ENCODE measurements around the gene ERG.

The ERG gene

DNA sequence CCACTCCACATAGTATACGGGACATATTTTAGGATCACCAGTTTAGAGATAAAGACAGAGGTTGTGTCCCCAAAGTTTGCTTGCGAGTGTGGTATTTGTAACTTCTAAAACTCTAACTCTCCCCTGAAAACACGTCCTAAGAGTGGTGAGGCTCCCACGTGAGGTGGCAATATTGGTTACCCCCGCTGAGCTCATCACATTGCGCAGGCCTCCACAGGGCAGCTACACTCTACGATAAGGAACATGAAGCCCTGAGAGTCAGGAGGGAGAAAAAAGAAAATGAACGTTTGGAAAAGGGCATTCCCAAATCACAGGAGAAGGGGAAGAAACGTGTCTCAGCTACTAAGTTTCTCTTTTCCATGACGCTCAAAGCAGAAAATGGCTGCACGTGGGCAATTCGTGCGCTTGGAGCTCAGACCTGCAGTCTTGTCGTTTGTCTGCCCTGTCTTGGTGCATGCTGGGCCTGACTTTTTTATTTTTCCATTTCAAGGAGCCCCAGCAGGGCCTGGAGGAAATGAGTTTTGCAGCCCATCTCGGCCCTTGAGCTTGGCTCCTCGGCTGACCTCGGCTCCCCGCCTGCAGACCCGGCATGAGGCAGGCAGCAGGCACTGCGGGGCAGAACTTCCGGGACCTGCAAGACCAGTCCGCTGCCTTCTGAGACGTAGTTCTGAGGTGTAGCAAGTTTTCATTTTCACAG, 25.7 kb downstream of the ERG start:
- DNase-seq: no peak

DNA sequence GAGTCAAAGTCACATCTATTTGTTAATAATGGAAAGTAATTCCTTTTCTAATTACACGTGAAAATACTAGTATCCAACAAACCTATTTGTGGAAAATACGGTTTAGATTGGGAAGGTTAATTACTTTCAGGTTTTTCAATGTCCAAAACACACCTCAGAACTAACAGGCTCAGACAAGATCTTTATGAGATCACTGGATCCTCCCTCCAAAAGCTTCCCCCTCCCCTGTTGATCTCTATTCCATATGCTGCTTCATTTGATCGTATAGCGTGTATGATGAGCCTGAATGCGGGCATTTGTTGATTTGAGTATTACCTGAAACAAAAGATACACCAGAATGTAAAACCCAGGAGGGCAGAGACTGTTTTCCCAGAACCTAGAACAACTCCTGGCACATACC, 26.5 kb downstream of the ERG start:
- DNase-seq: no peak

DNA sequence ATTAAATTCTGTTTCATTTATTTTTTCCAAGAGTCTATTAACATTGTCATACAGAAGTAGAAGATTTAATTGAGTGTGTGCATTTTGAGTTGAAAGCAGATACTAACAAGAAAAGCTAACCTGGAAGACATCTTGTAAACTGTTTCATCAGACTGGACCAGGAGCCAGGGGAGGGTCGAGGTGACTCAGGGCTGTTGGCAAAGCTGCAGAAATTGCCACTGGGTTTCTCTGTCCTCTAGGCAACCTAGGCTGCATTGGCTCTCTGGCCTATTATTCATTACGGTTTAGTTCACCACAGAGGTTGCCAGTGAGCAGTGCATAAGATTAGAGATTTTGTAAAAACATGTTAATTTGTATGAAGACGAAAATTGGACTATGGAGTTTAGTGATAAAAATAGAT, 27.5 kb downstream of the ERG start:
- no peak for DNase-seq

DNA sequence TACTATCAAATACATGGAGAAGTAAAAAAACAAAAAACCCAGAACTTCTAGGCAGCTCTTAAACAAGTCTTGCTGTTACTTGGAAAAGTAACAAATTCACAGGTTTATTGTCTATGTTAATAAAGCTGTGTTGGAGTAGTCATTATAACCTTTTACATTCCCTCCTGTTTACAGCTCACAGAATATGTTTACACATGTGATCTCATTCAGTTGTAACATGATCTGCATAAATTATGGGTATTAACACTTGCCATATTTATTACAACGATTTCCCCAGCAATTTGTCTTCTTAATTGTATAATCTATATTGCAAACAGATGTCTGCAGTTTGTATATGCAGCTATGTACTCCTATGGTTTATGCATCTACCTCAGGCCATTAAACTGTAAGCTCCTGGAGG, 28.6 kb downstream of the ERG start:
- no peak for DNase-seq

DNA sequence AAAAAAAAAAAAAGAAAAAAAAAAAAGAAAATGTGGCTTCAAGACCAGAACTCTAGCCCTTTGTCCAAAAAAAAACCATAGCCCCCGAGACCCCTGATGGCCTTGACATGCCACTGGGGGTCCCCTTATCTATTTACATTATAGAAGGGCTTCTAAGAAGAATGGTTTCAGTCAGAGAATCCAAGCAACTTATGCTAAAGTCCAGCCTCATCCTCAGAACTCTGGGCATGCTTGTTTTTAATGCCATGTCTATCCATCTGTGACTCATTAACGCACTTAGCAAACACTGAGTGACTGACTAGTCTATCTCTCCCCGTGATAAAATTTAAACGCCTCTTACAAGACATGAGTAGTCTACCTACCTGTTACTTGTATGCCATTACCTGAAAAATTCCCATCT, 29.3 kb downstream of the ERG start:
- no peak for DNase-seq

DNA sequence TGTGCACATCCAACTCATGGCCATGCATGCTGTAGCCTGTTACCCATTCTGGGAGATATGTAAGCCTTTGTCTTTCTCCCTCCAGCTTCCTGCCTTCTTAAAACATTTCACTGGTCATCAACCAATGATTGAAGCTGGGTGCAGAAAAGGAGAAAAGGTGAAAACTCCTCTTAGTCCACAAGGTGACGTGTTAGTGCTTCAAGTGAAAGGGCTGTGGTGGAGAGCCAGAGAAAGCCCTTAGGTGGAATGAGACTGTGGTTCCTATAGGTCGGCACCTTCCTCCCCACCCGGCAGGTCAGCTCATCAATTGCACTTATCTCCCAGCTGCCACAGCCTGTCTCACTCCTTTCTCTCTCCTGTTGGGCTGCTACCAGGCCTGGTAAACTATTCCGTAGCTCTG, 30.4 kb downstream of the ERG start:
- DNase-seq: no peak

DNA sequence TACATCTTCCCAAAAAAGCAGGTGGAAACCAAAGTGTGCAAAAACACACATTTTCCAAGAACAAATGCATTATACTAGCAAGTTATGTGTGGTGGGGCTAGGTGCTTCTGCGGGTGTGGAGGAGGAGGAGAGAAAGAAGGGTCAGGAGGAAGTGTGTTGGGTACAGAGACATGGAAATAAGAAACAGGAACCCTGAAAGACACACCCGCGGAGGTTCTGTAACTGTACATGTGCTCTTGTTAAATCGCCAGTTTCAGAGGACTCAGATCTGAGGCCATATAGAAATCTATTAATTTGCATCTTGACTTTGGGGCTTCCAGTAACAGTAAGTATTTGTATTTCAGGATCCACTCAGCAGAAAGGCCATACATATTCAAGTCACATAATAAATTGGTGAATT, 30.9 kb downstream of the ERG start:
- no peak for DNase-seq

DNA sequence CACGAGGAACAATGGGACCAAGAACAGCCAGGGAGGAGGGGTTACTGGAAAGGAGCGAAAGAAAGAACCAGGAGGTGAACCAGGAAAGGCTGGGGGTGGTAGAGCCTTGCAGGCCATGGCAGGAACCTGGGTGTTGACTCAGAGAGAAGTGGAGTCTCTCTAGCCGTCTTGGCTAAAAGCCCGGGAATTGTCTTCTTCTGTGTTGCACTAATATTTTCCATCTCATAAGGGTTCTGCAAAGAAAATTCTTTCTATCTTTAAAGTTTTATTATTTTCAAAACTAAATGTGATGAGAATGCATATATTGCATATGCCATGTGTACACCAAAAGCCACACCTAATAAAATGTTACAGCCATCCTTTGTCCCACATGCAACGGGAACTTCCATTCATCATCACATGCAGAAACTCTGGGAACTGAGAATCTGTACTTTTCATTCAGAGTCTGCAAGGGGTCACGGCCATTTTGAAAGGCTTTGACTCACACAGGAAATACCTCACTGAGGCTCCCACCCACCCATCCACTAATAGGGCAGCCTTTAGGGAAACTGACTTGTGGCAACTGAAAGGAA, 38.0 kb downstream of the ERG start:
- DNase-seq: no peak

DNA sequence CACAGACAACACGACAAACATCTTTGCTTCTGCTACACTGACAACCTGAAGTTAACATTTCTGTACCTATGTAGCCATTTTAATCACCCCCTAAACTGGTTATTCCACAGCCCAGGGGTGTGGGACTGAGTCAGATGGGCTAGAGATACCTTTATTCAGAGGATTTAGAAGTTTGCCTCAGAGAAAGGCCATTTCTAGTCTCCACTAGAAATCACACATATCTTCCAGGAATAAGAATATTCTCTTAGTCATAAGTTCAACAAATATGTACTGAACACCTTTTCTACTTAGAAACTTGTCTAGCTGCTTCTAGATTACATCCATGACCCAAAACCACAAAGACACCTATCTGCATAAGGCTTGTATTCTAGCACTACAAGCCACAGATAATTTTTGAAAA, 38.8 kb downstream of the ERG start:
- no peak for DNase-seq

DNA sequence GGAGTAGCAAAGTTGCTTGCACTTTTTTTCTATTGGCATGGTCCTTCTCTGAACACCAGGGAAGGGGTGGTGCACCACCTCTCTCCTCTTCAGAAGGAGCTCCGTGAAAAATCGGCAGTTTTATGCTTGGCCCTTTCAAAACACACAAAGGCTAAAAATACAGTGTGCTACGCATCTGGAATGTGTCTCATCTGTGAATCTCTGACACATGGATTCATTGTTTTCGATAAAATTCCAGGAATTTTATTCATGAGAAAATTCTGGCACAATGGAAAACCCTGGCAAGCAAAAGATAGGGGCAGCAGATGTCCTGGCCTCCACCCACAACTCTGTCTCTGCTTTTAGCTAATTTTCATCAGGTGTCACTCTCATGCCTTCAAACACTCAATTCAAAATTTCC, 42.9 kb downstream of the ERG start:
- no peak for DNase-seq

DNA sequence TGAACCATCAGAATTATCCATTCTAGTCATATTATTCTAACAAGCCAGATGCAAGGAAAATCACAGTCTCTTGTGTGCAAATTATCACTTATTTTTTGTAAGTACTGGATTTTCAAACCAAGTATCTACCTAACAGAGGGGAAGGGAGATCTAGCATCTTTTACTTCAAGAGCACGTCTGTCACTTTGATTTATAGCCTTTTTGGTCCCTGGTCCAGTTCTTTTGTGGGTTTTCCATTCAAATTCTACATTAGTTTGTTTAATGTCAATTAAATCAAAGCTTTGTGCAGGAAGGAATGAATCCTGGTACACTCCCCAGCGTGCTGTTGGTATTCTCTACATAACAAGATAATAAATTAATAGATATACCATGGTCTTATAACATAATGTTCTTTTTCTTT, 43.6 kb downstream of the ERG start:
- no peak for DNase-seq

DNA sequence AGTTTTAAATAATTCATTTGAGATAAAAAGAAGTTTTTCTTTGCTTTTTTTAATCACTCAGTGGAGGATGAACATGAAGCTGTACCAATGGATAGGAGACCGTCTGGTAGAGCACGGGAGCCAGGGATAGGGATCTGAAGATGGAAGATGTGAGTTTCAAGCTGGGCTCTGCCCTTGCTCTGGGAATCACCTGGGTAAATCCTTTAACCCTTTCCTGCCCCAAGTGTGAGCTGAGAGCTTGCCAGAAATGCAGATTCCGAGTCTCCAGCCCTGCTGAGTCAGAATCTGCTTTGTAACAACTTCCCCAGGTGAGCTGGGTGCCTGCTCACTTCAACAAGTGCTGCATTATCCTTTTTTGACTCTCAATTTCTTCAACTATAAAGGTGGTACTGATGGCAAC, 44.1 kb downstream of the ERG start:
- DNase-seq: no peak

DNA sequence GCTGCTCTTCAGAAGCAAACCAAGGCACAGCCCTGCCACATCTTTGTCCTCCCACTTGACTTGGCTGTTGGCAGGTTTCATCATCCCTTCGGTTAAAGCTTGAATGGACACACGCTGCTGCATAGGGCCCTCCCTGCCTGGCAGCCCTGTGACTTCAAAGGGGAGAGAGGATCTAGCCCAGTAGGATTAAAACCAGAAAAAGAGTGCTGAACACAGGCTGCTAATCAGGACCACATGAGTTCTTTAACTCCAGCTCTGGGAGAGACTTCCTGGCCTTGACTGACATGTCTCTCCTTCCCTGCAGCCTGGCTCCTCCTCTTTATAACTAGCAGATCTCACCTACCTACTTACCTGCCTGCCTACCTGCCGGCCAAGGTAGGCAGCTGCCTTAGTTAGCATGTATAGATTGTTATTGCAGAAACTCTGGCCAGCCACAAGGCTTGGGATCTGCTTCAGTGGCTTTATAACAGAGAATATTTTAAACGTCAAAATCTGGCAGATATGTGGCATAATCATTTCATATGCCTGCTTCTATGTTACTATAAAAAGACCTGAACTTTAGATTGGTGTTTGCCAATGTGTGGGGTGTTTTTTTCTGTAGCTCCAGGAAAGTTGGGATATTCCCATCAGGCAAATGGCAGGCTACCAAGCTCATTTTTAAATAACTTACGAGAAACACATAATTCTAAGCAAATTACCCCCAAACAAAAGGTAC, 49.4 kb downstream of the ERG start:
- no peak for DNase-seq

DNA sequence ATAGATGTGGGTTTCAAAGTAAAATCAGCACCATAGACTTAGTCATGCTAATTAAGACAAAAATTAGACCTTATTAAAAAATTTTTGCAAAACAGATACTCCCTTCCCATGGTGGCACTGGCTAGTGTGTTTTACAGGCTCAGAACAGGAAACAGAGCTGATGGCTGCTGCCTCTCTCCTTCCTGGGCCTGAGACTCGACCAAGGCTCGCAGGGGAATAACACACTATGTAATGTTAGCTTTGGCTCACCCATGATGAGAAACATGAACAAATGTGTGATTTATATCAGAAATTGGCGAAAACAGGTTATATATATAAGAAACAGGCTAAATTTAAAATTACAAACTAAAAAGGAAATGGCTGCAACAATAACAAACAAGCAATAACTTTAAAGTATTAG, 50.7 kb downstream of the ERG start:
- DNase-seq: no peak

DNA sequence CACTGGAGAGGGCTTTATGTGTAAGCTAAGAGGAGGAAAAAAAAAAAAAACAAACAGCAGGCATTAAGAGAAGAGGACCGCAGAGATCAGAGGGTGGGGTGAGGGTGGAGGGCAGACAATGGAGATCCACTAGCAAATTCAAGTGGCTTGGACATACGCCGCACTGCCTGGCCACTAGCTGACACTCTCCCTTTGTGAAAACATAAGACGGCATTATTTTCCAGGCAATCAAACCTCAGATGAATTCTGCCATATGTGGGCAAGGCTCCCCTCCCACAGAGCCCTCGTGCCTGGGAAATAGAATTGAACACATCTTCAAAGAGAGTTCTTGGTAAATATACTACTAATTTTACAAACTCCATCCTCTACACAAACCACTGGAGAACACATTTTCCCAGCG, 53.6 kb downstream of the ERG start:
- no peak for DNase-seq

DNA sequence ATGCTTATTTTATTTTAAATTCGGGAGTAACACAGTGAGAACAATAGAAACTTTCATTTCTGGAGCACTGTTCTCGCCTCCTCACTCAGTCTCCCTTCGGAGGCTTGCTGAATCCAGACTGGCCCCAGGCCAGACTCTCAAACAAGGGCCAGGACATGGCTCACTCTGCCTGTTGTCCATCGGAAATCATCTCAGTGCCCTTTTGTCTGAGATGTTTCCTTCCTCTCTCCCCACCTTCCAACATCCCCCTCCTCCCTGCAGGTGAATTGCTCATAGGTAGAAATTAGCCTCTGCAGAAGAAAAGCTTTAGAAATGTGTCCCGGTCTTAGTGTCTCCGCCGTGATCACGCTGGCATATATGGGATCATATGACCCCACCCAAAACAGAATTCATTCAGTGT, 55.2 kb downstream of the ERG start:
- DNase-seq: no peak

DNA sequence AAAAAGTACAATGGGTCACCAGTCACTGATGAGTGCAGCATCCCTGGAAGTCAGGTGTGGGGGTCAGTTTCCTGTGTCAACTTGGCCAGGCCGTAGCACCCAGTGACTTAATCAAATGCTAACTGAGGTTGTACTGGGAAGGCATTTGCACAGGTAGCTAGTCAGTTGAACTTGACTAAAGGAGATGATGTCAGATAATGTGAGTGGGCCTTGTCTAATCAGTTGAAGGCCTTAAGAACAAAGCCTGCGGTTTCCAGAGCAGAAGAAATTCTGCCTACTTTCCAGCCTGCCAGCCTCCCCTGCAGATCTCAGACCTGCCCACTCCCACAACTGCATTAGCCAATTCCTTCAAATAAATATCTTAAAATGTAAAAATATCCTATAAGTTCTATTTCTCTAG, 57.1 kb downstream of the ERG start:
- DNase-seq: no peak

DNA sequence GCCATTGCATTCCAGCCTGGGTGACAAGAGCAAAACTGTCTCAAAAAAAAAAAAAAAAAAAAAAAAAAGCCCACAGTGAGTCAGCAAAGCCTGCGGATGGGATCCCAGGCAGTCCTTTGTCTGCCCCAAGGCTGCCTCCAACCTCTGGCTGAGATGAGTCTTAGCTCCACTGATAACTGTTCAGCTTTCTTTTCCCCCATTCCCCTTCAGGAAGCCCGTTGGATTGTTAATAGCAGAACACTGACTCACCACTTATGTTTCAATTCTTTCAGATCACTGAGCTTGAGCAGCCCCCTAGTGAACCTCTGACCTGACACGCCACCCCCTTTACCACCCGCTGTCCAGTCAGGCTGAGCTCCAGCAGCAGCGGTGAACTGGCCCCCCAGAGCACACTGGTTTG, 57.5 kb downstream of the ERG start:
- no peak for DNase-seq

DNA sequence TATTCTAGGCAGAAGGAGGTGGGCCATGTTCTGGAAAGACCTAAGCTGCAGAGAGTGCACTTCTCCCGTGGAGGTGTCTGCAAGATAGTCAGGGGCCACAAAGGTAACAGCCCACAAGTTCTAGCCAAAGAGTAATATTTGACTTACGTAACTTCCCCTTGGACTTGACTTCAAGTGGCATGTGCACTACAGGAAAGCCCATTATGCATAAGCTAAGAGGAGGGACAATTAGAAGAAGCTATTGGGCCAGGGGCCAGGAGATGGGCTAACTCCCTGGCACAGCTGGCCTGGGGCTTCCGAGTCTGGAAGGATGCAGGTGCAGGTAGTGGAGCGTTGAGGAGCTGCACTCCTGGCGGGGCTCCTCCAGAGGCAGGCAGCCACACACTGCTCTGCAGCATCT, 58.3 kb downstream of the ERG start:
- no peak for DNase-seq

DNA sequence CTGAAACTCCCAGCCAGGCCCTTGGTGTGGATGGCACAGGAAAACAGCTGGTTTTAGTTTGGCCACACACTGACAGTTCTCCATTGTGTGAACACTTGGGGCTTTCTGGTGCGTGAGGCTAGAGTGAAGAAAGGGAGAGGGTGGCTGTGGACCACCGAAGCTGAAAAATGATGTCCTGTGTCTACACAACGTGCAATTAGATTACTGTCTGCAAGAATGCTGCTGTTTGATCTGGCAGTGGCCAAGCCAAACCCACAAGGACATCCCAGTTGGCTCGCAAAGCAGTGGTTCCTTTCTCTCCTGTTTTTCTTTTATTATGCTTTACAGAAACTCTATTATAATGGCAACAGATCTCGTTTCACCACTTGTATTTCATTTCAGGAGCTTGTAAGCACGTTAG, 58.9 kb downstream of the ERG start:
- no peak for DNase-seq

DNA sequence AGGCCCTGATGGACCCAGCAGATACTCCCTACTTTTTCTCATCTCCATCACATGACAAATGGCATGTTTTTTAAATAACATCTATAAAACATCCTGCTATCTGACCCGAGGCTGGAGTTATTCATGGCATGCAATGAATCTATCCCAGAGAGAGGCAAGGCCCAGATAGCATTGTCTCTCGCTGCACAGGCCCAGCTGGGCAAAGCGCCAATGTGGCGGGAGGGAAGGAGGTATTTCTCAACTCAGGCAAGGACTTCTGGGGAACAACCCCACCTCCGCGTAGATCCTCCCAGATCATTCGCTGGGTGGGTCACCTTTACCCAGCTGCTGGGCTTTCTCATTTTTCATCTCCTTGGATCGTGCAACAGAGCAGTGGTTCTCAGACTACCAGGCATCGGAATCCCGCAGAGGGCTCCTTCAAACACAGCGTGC, 59.8 kb downstream of the ERG start:
- no peak for DNase-seq

DNA sequence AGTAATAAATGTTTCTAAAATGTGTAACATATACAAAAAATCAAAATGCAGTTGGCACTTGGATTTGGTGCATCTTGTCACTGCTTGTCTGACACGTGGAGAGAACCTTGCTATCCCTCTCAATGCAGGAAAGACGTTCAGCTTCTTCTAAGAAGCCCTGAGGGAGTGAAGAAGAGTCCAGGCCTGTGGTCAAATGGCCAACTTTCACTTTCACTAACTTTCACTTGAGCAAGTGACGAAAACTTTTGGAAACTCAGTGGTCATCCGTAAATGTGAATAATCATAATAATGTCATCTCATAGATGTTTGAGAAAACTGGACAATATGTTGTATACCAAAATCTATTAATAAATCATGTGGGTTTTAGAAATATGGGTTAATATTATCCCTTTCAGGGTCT, 61.9 kb downstream of the ERG start:
- DNase-seq: no peak

DNA sequence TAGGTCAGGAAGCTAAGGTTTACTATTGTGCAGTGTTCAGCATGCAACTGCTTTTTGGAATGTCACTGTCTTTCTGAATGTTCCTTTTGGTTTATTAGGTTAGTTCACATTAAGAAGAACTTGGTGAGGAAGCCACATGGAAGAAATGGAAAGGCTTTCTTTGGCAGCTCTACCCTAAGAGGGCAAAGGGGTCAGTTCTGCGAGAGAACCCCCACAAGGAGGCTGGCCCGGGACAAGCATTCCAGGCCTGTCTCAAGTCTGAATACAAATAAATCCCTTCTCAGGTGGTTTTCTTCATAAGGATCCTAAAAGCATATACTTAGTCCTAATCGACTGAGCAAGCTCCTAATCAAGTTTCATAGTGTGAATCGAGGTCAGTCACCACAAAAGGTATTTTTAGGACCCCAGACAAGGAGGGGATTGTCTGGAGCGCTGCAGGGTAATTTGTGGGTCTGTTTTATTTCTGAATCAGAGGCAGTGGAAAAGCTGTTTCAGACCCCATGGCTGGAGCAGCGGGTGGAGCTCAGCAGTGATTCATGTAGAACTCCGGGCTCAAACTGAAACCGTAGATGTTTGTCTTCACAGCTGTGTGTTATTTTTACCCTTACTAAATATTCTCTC, 63.3 kb downstream of the ERG start:
- no peak for DNase-seq

DNA sequence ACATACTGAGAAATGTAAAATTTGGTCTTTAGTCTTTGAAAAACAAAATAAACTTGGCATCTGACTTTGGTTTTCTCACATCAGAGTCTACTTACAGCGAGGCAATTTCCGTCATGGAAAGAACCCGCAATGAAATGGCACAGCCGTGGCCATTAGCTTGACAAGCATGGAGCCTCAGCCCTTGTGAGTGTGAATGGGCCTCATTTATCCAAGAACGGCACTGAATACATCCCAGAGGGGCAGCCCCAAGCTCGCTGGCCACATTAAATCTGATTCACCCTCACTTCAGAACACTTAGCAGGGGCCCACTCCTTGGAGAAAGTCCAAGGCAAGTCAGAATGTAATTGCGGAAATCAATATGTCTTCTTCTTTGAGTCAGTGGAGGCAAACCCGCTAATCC, 64.8 kb downstream of the ERG start:
- no peak for DNase-seq

All from activated CD4-positive, CD25-positive, alpha-beta regulatory T cell treated with anti-CD3 and anti-CD28 coated beads, Interleukin-2, amount 50 U/mL, for 72 hours (primary cell).